ENCODE results near the gene VCAM1.

- TF ChIP-seq, protein P1, sequence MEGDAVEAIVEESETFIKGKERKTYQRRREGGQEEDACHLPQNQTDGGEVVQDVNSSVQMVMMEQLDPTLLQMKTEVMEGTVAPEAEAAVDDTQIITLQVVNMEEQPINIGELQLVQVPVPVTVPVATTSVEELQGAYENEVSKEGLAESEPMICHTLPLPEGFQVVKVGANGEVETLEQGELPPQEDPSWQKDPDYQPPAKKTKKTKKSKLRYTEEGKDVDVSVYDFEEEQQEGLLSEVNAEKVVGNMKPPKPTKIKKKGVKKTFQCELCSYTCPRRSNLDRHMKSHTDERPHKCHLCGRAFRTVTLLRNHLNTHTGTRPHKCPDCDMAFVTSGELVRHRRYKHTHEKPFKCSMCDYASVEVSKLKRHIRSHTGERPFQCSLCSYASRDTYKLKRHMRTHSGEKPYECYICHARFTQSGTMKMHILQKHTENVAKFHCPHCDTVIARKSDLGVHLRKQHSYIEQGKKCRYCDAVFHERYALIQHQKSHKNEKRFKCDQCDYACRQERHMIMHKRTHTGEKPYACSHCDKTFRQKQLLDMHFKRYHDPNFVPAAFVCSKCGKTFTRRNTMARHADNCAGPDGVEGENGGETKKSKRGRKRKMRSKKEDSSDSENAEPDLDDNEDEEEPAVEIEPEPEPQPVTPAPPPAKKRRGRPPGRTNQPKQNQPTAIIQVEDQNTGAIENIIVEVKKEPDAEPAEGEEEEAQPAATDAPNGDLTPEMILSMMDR (IDR thresholded peaks at IDR 0.05; ENCODE audit: control extremely low read depth in 1 of 3, insufficient read depth in 1 of 3, low read depth in 1 of 3, low read length in 3 of 3): no peak
- TF ChIP-seq MAFK (IDR thresholded peaks at IDR 0.05; ENCODE audit: low read depth, low read length) (no peak), TAF1 (IDR thresholded peaks at IDR 0.05; ENCODE audit: low read depth, low read length) (no peak), FOSL1 (IDR thresholded peaks at IDR 0.05; ENCODE audit: insufficient read depth, low read depth, low read length) (no peak), POLR2A (IDR thresholded peaks at IDR 0.05; ENCODE audit: control extremely low read depth in 1 of 2, low read depth in 2 of 2, low read length in 2 of 2) (no peak)
Measured at GRCh38 chr1:100700586-100700985, 19.0 kb upstream of the VCAM1 start.

All from H1 (cell line).